Keratinocyte (primary cell): ENCODE measurements around the gene AP4M1.

ENCODE experiments used
- EZH2 ChIP-seq: IDR thresholded peaks from one replicate; pipeline ENCODE4 v1.6.1; 2012; ENCODE audit warnings: inconsistent platforms, mild to moderate bottlenecking, low read length, moderate library complexity
- TF ChIP-seq, protein P1 (sequence below), 3 experiments: IDR thresholded peaks in 1 of 3; conservative IDR thresholded peaks in 1 of 3; optimal IDR thresholded peaks in 1 of 3; 2 replicates in 2 of 3; 3 replicates in 1 of 3; pipeline versions ENCODE3 to v1.5.1; 2011; ENCODE audit warnings: low read length in 3 of 3, mild to moderate bottlenecking in 3 of 3, moderate library complexity in 2 of 3, control low read depth in 1 of 3, inconsistent platforms in 1 of 3; ENCODE audit not compliant: insufficient read depth in 2 of 3; ENCODE audit errors: extremely low read depth in 1 of 3

DNA sequence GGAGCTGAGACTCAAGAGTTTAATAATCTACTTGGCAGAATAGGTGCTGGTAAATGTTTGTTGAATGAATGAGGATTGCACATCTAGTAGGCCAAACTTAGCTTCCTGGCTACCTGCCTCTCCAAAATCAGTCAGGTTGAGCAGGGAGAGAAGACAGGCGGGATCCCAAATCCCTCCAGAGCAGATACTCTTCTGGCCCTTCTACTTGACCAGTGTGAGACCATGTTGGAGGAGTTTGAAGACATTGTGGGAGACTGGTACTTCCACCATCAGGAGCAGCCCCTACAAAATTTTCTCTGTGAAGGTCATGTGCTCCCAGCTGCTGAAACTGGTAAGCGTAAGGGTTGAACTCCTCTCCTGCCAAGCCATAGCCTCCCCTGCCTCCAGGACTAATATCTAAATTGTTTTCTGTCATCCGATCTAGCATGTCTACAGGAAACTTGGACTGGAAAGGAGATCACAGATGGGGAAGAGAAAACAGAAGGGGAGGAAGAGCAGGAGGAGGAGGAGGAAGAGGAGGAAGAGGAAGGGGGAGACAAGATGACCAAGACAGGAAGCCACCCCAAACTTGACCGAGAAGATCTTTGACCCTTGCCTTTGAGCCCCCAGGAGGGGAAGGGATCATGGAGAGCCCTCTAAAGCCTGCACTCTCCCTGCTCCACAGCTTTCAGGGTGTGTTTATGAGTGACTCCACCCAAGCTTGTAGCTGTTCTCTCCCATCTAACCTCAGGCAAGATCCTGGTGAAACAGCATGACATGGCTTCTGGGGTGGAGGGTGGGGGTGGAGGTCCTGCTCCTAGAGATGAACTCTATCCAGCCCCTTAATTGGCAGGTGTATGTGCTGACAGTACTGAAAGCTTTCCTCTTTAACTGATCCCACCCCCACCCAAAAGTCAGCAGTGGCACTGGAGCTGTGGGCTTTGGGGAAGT lies 23.1 kb downstream of the AP4M1 start:
- TF ChIP-seq, protein P1, sequence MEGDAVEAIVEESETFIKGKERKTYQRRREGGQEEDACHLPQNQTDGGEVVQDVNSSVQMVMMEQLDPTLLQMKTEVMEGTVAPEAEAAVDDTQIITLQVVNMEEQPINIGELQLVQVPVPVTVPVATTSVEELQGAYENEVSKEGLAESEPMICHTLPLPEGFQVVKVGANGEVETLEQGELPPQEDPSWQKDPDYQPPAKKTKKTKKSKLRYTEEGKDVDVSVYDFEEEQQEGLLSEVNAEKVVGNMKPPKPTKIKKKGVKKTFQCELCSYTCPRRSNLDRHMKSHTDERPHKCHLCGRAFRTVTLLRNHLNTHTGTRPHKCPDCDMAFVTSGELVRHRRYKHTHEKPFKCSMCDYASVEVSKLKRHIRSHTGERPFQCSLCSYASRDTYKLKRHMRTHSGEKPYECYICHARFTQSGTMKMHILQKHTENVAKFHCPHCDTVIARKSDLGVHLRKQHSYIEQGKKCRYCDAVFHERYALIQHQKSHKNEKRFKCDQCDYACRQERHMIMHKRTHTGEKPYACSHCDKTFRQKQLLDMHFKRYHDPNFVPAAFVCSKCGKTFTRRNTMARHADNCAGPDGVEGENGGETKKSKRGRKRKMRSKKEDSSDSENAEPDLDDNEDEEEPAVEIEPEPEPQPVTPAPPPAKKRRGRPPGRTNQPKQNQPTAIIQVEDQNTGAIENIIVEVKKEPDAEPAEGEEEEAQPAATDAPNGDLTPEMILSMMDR (optimal IDR thresholded peaks at IDR 0.05 in 1 of 3, IDR thresholded peaks at IDR 0.05 in 1 of 3, conservative IDR thresholded peaks at IDR 0.05 in 1 of 3; ENCODE audit: extremely low read depth in 1 of 3, insufficient read depth in 2 of 3, low read length in 3 of 3) = no peak
- TF ChIP-seq EZH2 = no peak
